Measurements from ENCODE around the gene PRTFDC1.

GRCh38 chr10:24965051-24965450 lies 12.6 kb upstream of the PRTFDC1 start:
- no peak for TF ChIP-seq CTCF (IDR thresholded peaks at IDR 0.05; ENCODE audit: extremely low read depth in 1 of 2, insufficient read depth in 1 of 2, low read depth in 1 of 2, low read length in 2 of 2)
- TF ChIP-seq POLR2A (IDR thresholded peaks at IDR 0.05; ENCODE audit: low read depth, low read length): no peak
- no peak for TF ChIP-seq EZH2 (IDR thresholded peaks at IDR 0.05; ENCODE audit: borderline replicate concordance, low read depth, low read length, severe bottlenecking)
- TF ChIP-seq MYC (IDR thresholded peaks at IDR 0.05; ENCODE audit: low read depth, low read length): no peak
- TF ChIP-seq POLR2AphosphoS5 (IDR thresholded peaks at IDR 0.05; ENCODE audit: insufficient read depth, low read depth, low read length): no peak
- no peak for TF ChIP-seq JUN (IDR thresholded peaks at IDR 0.05; ENCODE audit: borderline replicate concordance, insufficient read depth, insufficient read length, low read depth)
- TF ChIP-seq FOS (IDR thresholded peaks at IDR 0.05; ENCODE audit: borderline replicate concordance, insufficient read depth, low read length): no peak

Data from endothelial cell of umbilical vein (primary cell).